ENCODE data around the gene PLXNC1. TPM values are rescaled to one million over a fixed set of nuclear protein-coding genes. Genes with fewer than 3 reads are reported as not detected.

PLXNC1 gene
- total RNA-seq, 3 donors from 2014 or later: 5.2 to 13.2 (median 6.2) TPM

GRCh38 chr12:94162108-94162507 is 13.7 kb downstream of the PLXNC1 start:
- Histone ChIP-seq H3K4me3 (no peak overlapping the region), H3K36me3 (ENCODE audit: low read depth) (no peaks in the 10 kb centered on the region), H3K4me1 (ENCODE audit: low read depth) (no peaks in the 10 kb centered on the region), H3K9me3 (no peaks in the 10 kb centered on the region)
- ATAC-seq (no peak), DNase-seq (no peak)
- intact Hi-C loops (cut with DNase I, micrococcal nuclease): no loop called here
- TF ChIP-seq CTCF (IDR thresholded peaks at IDR 0.05): no peak

GRCh38 chr12:94163850-94164249 is 15.5 kb downstream of the PLXNC1 start:
- no peaks in the 10 kb centered on the region for H3K9me3 ChIP-seq
- ATAC-seq (no peak), DNase-seq (no peak)
- intact Hi-C loops (cut with DNase I, micrococcal nuclease): no loop called here
- no peaks in the 10 kb centered on the region for H3K36me3 ChIP-seq (ENCODE audit: low read depth)
- no peaks in the 10 kb centered on the region for H3K4me1 ChIP-seq (ENCODE audit: low read depth)
- H3K4me3 ChIP-seq: no peak overlapping the region
- no peak for TF ChIP-seq CTCF (IDR thresholded peaks at IDR 0.05)

- Histone ChIP-seq H3K4me3 (no peak overlapping the region), H3K4me1 (ENCODE audit: low read depth) (no peaks in the 10 kb centered on the region), H3K36me3 (ENCODE audit: low read depth) (no peaks in the 10 kb centered on the region), H3K9me3 (no peaks in the 10 kb centered on the region)
- ATAC-seq (no peak), DNase-seq (no peak)
- intact Hi-C loops (cut with DNase I, micrococcal nuclease): no loop called here
- TF ChIP-seq CTCF (IDR thresholded peaks at IDR 0.05): no peak
Measured at GRCh38 chr12:94165138-94165537, 16.8 kb downstream of the PLXNC1 start.

- no peak for TF ChIP-seq CTCF (IDR thresholded peaks at IDR 0.05)
- intact Hi-C loops (cut with DNase I, micrococcal nuclease): no loop called here
- ATAC-seq: peak; percentile 34
- Histone ChIP-seq H3K4me3 (no peak overlapping the region), H3K9me3 (no peaks in the 10 kb centered on the region), H3K36me3 (ENCODE audit: low read depth) (no peaks in the 10 kb centered on the region), H3K4me1 (ENCODE audit: low read depth) (no peaks in the 10 kb centered on the region)
- DNase-seq: no peak
Measured at GRCh38 chr12:94165670-94166364, 17.4 kb downstream of the PLXNC1 start.

- H3K36me3 ChIP-seq (ENCODE audit: low read depth): no peaks in the 10 kb centered on the region
- no peak for TF ChIP-seq CTCF (IDR thresholded peaks at IDR 0.05)
- H3K4me1 ChIP-seq (ENCODE audit: low read depth): no peaks in the 10 kb centered on the region
- intact Hi-C loops (cut with DNase I, micrococcal nuclease): no loop called here
- no peak for ATAC-seq
- H3K9me3 ChIP-seq: no peaks in the 10 kb centered on the region
- H3K4me3 ChIP-seq: no peak overlapping the region
- DNase-seq: no peak
Measured at GRCh38 chr12:94167071-94167755, 18.8 kb downstream of the PLXNC1 start.
